ENCODE results near the gene DCUN1D2. TPM values are rescaled to one million over a fixed set of nuclear protein-coding genes. Genes with fewer than 3 reads are reported as not detected.
"Not testable (repeated sequence)": the region's sequence is repeated elsewhere in the genome, so short reads cannot be mapped to it uniquely, and the experiment has no call there.

Gene DCUN1D2
- total RNA-seq, 4 donors from 2014 or later: 18.7 to 28.4 (median 20.2) TPM

- no peak for DNase-seq
- Histone ChIP-seq H3K27me3 (no peaks in the 10 kb centered on the region), H3K4me1 (no peaks in the 10 kb centered on the region), H3K36me3 (peaks cover 0 to 36% (median 13%) of the 10 kb centered on the region in 4 donors), H3K9me3 (no peaks in the 10 kb centered on the region), H3K27ac (no peak overlapping the region), H3K4me3 (no peak overlapping the region)
- TF ChIP-seq POLR2A (IDR thresholded peaks at IDR 0.05): no peak
- TF ChIP-seq CTCF (IDR thresholded peaks at IDR 0.05): no peak
- no peak for TF ChIP-seq POLR2AphosphoS5 (IDR thresholded peaks at IDR 0.05)
- TF ChIP-seq EP300 (IDR thresholded peaks at IDR 0.05; ENCODE audit: low read depth): no peak
- intact Hi-C loops (cut with DNase I; ENCODE audit: low total_unique reads) (no loop called here), in situ Hi-C loops (cut with MboI; ENCODE audit: low pct_ligation_motif_present in 1 of 4, low pct_unique_long_range_greater_than_20kb in 1 of 4, low sequenced_read_pairs in 3 of 4) (no loop called here)
- WGBS, 2 donors (ENCODE audit: low coverage in 1 of 2): 93 to 100% methylated on average over 1 to 11 of the region's 11 CpGs
Observed at GRCh38 chr13:113475280-113475679, 15.2 kb downstream of the DCUN1D2 start.

- TF ChIP-seq CTCF (IDR thresholded peaks at IDR 0.05) (no peak), EP300 (IDR thresholded peaks at IDR 0.05; ENCODE audit: low read depth) (no peak), POLR2A (IDR thresholded peaks at IDR 0.05) (no peak), POLR2AphosphoS5 (IDR thresholded peaks at IDR 0.05) (no peak)
- peak; percentile 23 for DNase-seq
- no peaks in the 10 kb centered on the region for H3K4me1 ChIP-seq
- intact Hi-C loops (cut with DNase I; ENCODE audit: low total_unique reads): no loop called here
- no peaks in the 10 kb centered on the region for H3K9me3 ChIP-seq
- H3K36me3 ChIP-seq: peaks cover 0 to 31% (median 13%) of the 10 kb centered on the region in 4 donors
- 70 to 100% methylated on average over 1 to 10 of the region's 10 CpGs for WGBS, 2 donors (ENCODE audit: low coverage in 1 of 2)
- in situ Hi-C loops (cut with MboI; ENCODE audit: low pct_ligation_motif_present in 1 of 4, low pct_unique_long_range_greater_than_20kb in 1 of 4, low sequenced_read_pairs in 3 of 4): no loop called here
- H3K27ac ChIP-seq: no peak overlapping the region
- H3K27me3 ChIP-seq: no peaks in the 10 kb centered on the region
- no peak overlapping the region for H3K4me3 ChIP-seq
Observed at GRCh38 chr13:113474179-113474578, 16.3 kb downstream of the DCUN1D2 start.

GRCh38 chr13:113472355-113473025, 18.0 kb downstream of the DCUN1D2 start:
- 90 to 96% methylated on average over 2 to 28 of the region's 28 CpGs for WGBS, 2 donors (ENCODE audit: low coverage in 1 of 2)
- DNase-seq: no peak
- TF ChIP-seq CTCF (IDR thresholded peaks at IDR 0.05) (no peak), POLR2A (IDR thresholded peaks at IDR 0.05) (no peak), EP300 (IDR thresholded peaks at IDR 0.05; ENCODE audit: low read depth) (no peak)
- intact Hi-C loops (cut with DNase I; ENCODE audit: low total_unique reads) (no loop called here), in situ Hi-C loops (cut with MboI; ENCODE audit: low pct_ligation_motif_present in 1 of 4, low pct_unique_long_range_greater_than_20kb in 1 of 4, low sequenced_read_pairs in 3 of 4) (no loop called here)
- Histone ChIP-seq H3K9me3 (no peaks in the 10 kb centered on the region), H3K27me3 (no peaks in the 10 kb centered on the region), H3K4me3 (no peak overlapping the region), H3K36me3 (peaks cover 0 to 25% (median 8%) of the 10 kb centered on the region in 4 donors), H3K27ac (no peak overlapping the region), H3K4me1 (no peaks in the 10 kb centered on the region)

- peaks cover 0 to 25% (median 6%) of the 10 kb centered on the region in 4 donors for H3K36me3 ChIP-seq
- TF ChIP-seq POLR2A (IDR thresholded peaks at IDR 0.05) (no peak), POLR2AphosphoS5 (IDR thresholded peaks at IDR 0.05) (no peak), CTCF (IDR thresholded peaks at IDR 0.05) (no peak), EP300 (IDR thresholded peaks at IDR 0.05; ENCODE audit: low read depth) (no peak)
- WGBS, 2 donors (ENCODE audit: low coverage in 1 of 2): 80 to 89% methylated on average over 1 to 11 of the region's 11 CpGs
Observed at GRCh38 chr13:113471844-113472243, 18.7 kb downstream of the DCUN1D2 start.

DNA sequence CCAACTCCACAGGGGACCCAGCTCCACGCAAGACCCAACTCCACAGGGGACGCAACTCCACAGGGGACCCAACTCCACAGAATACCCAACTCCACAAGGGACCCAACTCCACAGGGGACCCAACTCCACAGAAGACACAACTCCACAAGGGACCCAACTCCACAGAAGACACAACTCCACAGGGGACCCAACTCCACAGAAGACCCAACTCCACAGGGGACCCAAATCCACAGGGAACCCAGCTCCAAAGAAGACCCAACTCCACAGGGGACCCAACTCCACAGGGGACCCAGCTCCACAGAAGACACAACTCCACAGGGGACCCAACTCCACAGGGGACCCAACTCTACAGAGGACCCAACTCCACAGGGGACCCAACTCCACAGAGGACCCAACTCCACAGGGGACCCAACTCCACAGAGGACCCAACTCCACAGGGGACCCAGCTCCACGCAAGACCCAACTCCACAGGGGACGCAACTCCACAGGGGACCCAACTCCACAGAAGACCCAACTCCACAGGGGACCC, 19.8 kb downstream of the DCUN1D2 start:
- WGBS, 2 donors (ENCODE audit: low coverage in 1 of 2): 82% methylated on average over 4 of the region's 4 CpGs; no CpG with 5 or more reads in 1 of the 2 donors
- DNase-seq; in situ Hi-C loops (cut with MboI; ENCODE audit: low pct_ligation_motif_present in 1 of 4, low pct_unique_long_range_greater_than_20kb in 1 of 4, low sequenced_read_pairs in 3 of 4); H3K4me3 ChIP-seq; intact Hi-C loops (cut with DNase I; ENCODE audit: low total_unique reads); H3K4me1 ChIP-seq; H3K27ac ChIP-seq; H3K27me3 ChIP-seq; H3K9me3 ChIP-seq: not testable (repeated sequence)
- H3K36me3 ChIP-seq: peaks cover 0 to 15% (median 5%) of the 10 kb centered on the region in 4 donors

More at GRCh38 chr13:113471844-113472243, 18.7 kb downstream of the DCUN1D2 start:
- DNase-seq: no peak
- Histone ChIP-seq H3K9me3 (no peaks in the 10 kb centered on the region), H3K27ac (no peak overlapping the region), H3K4me1 (no peaks in the 10 kb centered on the region), H3K4me3 (no peak overlapping the region), H3K27me3 (no peaks in the 10 kb centered on the region)
- in situ Hi-C loops (cut with MboI; ENCODE audit: low pct_ligation_motif_present in 1 of 4, low pct_unique_long_range_greater_than_20kb in 1 of 4, low sequenced_read_pairs in 3 of 4): no loop called here
- intact Hi-C loops (cut with DNase I; ENCODE audit: low total_unique reads): no loop called here

All from transverse colon (tissue), 4 donors.